ENCODE results near the gene IPO9. TPM values are rescaled to one million over a fixed set of nuclear protein-coding genes. Genes with fewer than 3 reads are reported as not detected.
A peak's percentile ranks its signal among the peaks of the same experiment; 100 is the strongest.

The IPO9 gene
- total RNA-seq, 2 donors from 2014 or later = 10.7 to 15.6 TPM

DNA sequence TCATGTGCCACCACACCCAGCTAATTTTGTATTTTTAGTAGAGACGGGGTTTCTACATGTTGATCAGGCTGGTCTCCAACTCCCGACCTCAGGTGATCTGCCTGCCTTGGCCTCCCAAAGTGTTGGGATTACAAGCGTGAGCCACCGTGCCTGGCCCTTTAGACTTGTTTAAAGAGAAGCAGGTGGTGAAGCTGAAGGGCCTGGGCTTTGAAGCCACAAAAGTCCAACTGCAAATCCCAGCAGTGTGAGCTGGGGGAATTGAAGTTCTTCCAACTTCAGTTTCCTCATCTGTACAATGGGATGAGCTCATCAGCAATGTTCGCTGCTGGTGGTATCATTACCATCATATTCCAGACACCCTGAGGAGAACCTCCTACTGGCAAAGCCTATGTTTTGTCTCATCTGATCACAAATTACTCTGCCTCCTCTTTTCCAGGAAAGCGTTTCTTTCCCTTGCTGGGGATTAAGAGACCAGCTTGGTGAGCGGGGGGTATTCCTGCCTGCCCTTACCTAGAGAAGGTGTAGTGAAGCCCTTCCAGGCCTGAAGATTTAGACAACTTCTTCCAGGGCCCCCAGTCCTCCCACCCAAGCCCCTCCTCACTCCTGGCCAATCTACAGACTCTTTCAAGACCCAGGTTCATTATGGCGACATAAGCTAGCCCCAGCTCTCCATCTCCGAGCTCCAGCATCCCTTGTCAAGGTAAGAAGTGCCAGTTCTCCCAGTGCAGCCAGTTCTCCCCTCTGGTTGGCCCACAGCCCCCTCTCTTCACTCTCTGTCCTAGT lies 57.3 kb downstream of the IPO9 start:
- no peak for DNase-seq (ENCODE audit: low spot score)
- Histone ChIP-seq H3K36me3 (no peaks in the 10 kb centered on the region), H3K4me3 (no peak overlapping the region), H3K27ac (peak overlapping the region; percentile 80 to 89), H3K4me1 (peaks cover 0 to 76% of the 10 kb centered on the region in 2 donors), H3K27me3 (no peaks in the 10 kb centered on the region), H3K9me3 (no peaks in the 10 kb centered on the region)
- no peak for TF ChIP-seq CTCF (IDR thresholded peaks at IDR 0.05)

- no peak for DNase-seq (ENCODE audit: low spot score)
- Histone ChIP-seq H3K27ac (peak overlapping the region; percentile 80 to 89), H3K4me3 (no peak overlapping the region), H3K9me3 (no peaks in the 10 kb centered on the region), H3K36me3 (no peaks in the 10 kb centered on the region), H3K4me1 (peaks cover 0 to 76% of the 10 kb centered on the region in 2 donors), H3K27me3 (no peaks in the 10 kb centered on the region)
- no peak for TF ChIP-seq CTCF (IDR thresholded peaks at IDR 0.05)
Measured at GRCh38 chr1:201887116-201887866, 58.3 kb downstream of the IPO9 start.

DNA sequence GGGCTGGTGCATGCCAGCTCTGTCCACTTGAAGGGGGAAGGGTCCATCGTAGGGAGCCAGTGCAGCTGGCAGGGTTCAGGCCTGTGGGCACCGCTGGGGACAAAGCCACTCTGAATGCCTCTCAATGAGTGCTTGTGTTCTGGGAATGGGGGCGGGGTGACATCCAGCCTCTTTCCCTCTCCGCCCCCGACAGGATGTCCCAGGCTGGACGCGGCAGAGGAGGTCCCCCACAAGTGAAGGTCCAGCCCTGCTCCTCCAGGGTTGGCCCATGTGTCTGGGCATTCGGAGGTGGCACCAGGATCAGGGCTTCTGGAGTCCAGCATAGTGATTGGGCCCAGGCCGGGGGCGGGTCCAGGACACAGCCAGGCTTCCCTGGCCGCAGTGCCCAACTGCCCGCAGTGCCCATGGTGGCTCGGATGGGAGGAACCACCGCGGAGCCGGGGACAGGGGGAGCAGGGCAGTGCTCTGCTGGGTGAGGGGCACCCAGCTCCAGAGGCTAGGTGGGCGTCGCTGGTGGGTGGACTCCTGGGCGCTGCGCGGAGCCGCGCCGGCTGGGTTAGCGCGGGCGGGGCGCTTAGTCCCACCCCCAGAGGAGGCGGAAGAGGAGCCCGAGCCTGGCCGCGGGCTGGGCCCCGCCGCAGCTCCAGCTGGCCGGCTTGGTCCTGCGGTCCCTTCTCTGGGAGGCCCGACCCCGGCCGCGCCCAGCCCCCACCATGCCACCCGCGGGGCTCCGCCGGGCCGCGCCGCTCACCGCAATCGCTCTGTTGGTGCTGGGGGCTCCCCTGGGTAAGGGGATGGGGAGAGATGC lies 59.5 kb downstream of the IPO9 start, which contains the start of gene SHISA4:
Gene SHISA4 (plus strand): TSS at position 617 of the 808 bp plus-strand sequence. CDS start 97 bp downstream, at position 714.
- H3K9me3 ChIP-seq = no peaks in the 10 kb centered on the region
- peak; percentile 88 for DNase-seq (ENCODE audit: low spot score)
- peak within 1 kb of the TSS; percentile 68 to 77 for H3K4me3 ChIP-seq
- no peaks in the 10 kb centered on the region for H3K36me3 ChIP-seq
- peak within 1 kb of the TSS; percentile 80 to 89 for H3K27ac ChIP-seq
- H3K4me1 ChIP-seq = peaks cover 0 to 75% of the 10 kb centered on the region in 2 donors
- no peak for TF ChIP-seq CTCF (IDR thresholded peaks at IDR 0.05)
- H3K27me3 ChIP-seq = no peaks in the 10 kb centered on the region

DNA sequence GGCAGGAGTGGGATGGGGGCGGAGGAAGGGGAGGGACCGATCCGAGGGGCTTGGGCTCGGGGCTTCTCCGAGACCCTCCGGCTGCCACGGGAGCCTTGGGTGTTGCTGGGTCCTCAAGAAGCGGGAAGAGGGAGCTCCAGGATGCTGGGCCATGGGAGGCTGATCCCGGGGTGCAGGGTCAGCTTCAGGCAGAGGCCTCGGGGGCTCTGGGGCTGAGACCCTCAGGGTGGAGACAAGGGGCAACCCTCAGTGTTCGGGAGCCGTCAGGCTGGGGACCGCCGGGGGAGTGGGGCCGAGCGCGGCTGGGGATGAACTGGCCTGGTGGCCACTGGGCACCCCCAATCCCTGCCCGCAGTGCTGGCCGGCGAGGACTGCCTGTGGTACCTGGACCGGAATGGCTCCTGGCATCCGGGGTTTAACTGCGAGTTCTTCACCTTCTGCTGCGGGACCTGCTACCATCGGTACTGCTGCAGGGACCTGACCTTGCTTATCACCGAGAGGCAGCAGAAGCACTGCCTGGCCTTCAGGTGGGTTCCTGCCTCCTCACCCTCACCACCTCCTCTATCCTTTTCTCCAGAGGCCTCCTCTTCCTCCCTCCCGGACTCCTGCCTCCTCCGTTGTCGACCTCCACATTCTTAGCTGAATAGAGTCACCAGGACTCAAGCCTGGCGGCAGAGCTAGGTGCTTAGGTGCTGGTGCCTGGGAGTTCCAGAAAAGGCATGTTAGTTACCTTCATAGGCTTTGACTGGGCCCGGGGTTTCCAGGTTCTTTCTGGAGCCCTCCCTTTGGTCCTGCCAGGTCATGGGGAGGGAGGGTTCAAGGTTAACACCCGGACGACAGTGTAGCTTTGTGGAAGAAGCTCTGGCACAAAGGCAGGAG lies 60.4 kb downstream of the IPO9 start:
- H3K4me1 ChIP-seq = peaks cover 0 to 67% of the 10 kb centered on the region in 2 donors
- peak overlapping the region; percentile 68 to 77 for H3K4me3 ChIP-seq
- no peaks in the 10 kb centered on the region for H3K27me3 ChIP-seq
- H3K9me3 ChIP-seq = no peaks in the 10 kb centered on the region
- H3K27ac ChIP-seq = peak overlapping the region; percentile 80 to 89
- DNase-seq (ENCODE audit: low spot score) = no peak
- H3K36me3 ChIP-seq = no peaks in the 10 kb centered on the region
- TF ChIP-seq CTCF (IDR thresholded peaks at IDR 0.05) = no peak

DNA sequence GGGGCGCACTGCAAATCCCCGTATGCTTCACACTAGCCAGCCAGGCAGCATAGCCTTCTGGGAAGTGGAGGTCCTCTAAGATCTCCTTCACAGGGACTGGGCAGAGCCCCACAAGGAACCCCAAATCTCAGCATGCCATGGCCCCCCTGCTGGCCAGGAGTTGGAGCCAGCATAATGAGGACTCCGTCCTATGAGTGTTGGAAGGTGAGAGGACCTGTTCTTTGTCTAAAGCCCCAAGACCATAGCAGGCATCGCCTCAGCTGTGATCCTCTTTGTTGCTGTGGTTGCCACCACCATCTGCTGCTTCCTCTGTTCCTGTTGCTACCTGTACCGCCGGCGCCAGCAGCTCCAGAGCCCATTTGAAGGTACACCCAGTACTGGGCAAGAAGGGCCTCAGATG lies 61.3 kb downstream of the IPO9 start:
- peaks cover 0 to 58% of the 10 kb centered on the region in 2 donors for H3K4me1 ChIP-seq
- H3K9me3 ChIP-seq = no peaks in the 10 kb centered on the region
- H3K27me3 ChIP-seq = no peaks in the 10 kb centered on the region
- H3K4me3 ChIP-seq = no peak overlapping the region
- H3K27ac ChIP-seq = no peak overlapping the region
- H3K36me3 ChIP-seq = no peaks in the 10 kb centered on the region
- TF ChIP-seq CTCF (IDR thresholded peaks at IDR 0.05) = no peak
- no peak for DNase-seq (ENCODE audit: low spot score)
